GM19467 (cell line): ENCODE measurements around the gene AP4M1.
"Not testable (repeated sequence)": the region's sequence is repeated elsewhere in the genome, so short reads cannot be mapped to it uniquely, and the experiment has no call there.

ENCODE experiments used
- ATAC-seq: cut with Tn5 transposase; IDR thresholded peaks from one replicate; pipeline ENCODE4 v1.9.1; 2021; ENCODE audit warnings: mild to moderate bottlenecking, moderate library complexity; ENCODE audit not compliant: unreplicated experiment

The AP4M1 gene

DNA sequence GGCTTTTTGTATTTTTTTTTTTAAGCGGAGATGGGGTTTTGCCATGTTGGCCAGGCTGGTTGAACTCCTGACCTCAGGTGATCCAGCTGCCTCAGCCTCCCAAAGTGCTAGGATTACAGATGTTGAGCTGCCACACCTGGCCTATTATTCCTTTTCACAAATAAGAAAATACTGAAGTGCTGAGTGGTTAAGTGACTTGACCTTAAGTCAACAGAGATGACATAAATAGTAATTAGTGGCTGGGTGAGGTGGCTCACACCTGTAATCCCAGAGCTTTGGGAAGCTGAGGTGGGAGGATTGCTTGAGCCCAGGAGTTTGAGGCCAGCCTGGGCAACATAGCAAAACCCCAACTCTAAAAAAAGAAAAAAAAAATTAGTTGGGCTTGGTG is 28.8 kb downstream of the AP4M1 start:
- not testable (repeated sequence) for ATAC-seq

GRCh38 chr7:100130608-100131453 is 29.4 kb downstream of the AP4M1 start:
- no peak for ATAC-seq

GRCh38 chr7:100132126-100132525 is 30.7 kb downstream of the AP4M1 start:
- no peak for ATAC-seq

DNA sequence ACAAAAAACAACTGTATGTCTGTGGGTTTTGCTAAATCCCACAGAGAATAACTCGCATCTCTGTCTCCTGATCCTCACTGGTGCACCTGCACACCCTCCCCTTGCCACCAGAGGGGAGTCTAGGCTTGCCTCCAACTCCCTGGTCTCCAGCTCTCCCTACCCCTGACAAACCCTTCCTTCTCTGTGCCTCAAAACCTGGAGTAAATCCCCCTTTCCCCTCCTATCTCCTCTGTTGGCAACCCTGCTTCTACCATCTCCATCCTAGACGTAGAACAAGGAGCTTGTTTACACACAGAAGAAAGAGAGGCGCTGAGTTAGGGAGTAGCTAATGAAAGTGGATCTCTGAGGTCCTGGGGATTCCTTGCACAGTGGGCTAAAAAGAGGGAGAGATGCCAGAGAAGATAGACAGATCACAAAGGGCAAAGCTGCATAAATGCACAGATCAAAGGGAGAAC is 31.3 kb downstream of the AP4M1 start:
- peak; percentile 50 for ATAC-seq

DNA sequence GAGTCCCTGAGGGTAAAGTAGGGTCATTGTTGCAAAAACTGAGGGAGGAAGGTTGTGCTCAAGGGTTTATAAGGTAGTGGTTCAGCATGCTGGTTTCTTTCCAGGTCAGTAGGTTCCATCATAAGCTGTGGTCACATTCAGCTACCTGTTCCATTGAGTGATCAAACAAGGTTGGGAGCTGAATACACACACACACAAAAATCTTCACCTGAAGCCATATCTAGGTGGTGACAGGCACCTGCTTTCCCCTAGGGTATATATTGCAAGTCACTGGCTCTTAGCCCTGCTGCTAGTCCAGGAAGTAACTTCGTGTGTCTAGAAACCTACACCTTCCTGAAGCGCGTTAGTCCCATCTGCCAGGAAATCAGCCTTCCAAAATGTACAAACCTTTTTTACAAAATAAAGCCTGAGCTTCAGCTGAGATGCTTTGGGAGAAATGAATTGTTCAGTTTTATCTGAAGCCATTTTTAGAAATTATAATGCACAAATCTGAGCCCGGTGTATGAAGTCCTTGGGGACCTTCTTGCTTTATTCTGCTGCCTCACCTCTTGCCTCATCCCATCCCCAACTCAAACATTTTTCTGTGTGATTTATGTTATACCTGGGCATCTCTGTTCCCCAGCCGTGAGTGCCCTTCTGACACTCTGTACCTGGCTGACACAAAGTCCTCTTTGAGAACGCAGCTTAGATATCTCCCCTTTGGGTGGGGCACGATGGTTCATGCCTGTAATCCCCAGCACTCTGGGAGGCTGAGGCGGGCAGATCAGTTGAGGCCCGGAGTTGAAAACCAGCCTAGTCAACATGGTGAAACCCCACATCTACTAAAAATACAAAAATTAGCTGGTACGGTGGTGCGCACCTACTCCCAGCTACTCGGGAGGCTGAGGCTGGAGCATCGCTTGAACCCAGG is 36.7 kb downstream of the AP4M1 start:
- no peak for ATAC-seq

DNA sequence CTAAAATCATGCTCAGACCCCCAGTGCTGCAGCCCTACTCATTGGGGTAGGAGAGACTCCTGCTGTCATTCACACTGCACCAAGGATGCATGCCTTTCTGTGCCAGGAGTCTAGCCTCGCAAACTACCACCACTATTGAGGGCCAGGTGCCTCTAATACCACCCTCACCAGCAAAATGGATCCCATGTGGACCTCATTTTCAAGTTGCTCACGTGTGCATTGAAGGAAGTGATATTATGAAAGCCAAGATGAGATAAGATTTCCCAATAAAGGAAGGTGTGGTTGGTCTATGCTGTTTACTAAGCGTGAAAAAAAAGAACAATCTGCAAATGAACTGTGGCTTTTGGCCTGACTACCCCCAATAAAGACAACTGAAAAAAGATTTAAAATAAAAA is 40.1 kb downstream of the AP4M1 start:
- ATAC-seq = no peak

DNA sequence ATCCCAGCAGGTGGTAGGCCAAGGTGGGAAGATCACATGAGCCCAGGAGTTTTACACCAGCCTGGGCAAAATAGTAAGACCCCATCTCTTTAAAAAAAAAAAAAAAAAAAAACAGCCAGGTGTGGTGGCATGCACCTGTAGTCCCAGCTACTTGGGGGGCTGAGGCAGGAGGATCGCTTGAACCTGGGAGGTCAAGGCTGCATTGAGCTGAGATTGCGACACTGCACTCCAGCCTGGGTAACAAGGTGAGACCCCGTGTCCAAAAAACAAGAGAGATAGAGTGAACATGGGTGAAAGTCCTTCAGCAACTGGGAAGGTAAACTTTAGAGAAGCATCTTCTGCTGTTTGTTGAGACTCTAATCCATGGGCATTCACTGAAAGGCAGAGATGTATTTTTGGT is 41.0 kb downstream of the AP4M1 start:
- ATAC-seq = no peak

DNA sequence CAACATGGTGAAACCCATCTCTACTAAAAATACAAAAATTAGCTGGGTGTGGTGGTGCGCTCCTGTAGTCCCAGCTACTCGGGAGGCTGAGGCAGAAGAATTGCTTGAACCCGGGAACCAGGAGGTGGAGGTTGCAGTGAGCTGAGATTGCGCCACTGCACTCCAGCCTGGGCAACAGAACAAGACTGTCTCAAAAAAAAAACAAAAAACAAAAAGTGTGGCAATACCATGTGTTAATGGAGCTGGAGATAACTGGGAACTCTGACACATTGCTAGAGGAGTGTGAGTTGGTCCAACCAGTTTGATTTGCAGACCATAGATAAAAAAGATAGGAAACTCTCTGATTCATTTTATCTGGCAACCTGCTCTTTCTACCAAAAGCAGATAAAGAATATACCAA is 44.9 kb downstream of the AP4M1 start:
- not testable (repeated sequence) for ATAC-seq

DNA sequence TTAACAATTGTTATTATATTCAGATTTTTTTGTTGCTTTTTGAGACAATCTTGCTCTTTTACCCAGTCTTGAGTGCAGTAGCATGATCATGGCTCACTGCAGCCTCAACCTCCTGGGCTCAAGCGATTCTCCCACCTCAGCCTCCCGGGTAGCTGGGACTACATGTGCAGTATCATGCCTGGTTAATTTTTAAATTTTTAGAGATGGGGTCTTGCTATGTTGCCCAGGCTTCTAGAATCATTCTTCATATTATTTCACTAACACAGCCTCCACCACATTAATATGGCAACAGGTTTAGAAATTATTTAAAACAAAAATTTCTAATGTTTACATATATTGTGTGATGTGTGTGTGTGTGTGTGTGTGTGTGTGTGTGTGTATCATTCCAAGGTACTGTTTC is 45.8 kb downstream of the AP4M1 start:
- ATAC-seq = no peak

GRCh38 chr7:100148225-100148558 is 46.7 kb downstream of the AP4M1 start:
- ATAC-seq = no peak

DNA sequence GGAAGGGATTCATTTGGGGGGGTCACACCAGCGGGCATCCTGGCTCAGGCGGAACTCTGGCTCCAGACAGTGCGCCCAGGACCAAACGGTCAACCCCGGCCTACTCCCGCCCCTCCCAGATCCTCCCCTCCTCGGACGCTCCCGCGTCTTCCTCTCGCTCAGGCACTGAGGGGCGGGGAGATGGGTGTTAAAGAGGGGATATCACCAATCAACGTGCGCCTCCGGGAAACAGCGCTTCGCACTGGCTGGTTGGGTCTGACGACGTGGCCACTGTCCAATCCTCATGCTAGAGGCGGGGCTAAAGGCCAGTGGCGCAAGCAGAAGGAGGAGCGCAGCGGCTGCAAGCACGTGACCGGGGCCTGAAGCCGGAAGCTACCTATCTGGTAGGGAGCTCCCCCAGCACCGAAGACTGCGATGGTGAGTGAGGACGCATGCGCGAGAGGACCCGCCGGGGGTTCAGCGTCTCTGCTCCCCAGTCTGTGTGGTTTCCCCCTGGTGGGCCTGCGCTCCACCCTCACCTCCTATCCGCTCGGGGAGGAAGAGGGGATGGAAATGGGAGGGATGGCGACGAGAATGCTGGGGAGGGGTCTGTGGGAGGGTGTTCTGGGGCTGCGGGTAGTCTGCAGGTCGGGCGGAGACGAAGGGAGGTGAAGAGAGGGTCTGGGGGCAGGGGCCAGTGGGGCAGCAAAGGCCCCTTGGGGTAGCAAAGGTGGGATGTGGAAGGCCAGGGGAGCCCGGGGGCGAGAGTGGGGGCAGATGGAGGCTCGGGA is 47.3 kb downstream of the AP4M1 start, which contains the start of gene LAMTOR4:
Gene LAMTOR4 (plus strand): TSS at position 360 of the 770 bp plus-strand sequence. CDS start 55 bp downstream, at position 415.
- ATAC-seq = peak; percentile 97

- no peak for ATAC-seq
Measured at GRCh38 chr7:100152404-100152803, 51.0 kb downstream of the AP4M1 start.

DNA sequence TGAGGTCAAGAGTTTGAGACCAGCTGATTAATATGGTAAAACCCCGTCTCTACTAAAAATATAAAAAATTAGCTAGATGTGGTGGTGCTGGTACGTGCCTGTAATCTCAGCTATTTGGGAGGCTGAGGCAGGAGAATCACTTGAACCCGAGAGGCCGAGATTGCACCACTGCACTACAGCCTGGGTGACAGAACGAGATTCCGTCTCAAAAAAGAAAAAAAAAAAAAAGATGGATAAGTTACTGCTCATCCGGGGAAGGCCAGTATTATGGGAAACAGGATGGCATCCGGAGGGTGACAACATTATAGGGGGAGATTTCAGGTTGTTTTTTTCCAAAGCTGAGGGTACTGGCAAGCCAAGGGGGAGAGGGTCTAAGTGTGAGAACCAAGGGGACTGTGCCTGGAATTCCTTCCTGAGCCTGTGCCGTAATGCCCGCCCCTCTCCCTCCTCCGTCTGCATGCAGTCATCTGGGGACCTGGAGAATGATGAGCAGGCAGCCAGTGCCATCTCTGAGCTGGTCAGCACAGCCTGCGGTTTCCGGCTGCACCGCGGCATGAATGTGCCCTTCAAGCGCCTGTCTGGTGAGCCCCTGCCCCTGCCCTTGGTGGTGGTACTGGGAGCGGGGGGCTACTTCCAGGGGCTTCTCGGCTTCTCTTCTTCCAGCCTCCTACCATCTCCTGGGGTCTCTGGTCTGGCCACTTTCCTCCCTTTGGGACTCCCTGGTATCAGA is 51.7 kb downstream of the AP4M1 start:
- no peak for ATAC-seq

DNA sequence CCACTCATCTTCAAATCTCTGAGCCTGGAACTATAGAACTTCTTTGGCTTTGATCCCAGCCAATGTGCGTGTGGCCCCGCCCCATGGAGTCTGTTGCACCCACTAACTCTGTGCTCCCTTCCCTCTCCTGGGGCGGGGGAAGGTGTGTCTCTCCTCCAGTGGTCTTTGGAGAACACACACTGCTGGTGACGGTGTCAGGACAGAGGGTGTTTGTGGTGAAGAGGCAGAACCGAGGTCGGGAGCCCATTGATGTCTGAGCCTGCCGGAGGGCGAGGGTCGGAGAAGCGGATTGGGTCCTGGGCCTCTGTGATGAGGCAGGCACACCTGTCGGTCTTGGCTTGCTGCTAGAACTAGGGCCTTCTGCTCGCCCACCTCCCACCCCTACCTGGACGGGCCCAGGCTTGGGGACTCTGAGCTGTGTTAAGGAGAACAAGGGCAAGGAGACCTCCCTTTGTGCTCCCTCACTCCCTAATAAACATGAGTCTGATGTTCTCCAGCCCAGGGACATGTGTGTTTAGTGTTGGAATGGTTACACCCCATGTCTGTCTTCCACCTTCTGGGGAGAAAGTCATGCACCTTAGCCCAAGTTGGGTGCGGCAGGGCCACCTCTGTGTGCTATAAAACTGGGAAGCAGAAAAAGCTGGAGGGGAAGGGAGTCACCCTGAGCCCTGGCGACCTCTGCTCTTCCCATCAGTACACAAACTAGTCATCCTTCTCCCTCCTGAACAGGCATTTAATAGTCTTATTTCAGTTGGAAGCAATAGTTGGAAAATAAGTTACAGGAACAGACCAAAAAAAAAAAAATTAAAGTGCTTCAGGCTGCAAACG is 52.5 kb downstream of the AP4M1 start:
- ATAC-seq = no peak

DNA sequence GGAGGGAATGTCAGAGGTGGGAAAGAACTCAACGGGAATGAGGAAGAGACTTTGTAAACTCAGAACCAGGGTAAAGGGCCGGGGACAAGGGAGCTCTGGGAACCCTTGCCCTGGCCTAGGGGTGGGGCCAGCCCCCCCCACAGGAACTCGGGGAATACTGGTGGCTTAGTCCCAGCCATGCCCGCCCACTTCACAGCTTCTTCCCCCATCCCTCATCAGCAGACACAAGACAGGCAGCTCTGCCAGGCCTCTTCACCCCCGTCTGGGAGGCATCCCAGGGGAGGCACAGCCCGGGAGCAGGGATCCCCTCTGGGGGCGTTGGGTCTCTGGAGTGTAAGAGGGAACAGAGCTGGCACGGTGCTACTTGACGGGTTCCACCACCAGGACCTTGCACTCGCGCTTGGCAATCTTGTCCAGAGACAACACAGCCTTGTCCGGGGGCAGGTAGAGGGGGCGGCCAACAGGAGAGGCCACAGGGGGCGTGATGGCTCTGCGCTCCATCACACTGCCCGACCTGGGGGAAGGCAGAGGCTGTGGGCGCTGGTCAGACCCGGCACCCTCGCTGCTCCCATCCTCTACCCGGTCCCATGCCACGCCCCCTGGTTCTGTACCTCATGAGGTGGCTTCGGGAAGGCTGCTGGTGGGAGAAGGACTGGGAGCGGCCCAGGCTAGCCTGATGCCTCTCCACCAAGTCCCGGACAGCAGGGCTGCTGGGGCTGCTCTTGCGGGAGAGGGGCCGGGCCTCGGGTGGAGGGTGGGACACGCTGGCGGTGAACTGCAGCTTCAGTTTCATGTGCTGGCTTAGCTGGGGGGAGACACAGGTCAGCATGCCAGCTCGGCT is 53.4 kb downstream of the AP4M1 start:
- ATAC-seq = no peak

DNA sequence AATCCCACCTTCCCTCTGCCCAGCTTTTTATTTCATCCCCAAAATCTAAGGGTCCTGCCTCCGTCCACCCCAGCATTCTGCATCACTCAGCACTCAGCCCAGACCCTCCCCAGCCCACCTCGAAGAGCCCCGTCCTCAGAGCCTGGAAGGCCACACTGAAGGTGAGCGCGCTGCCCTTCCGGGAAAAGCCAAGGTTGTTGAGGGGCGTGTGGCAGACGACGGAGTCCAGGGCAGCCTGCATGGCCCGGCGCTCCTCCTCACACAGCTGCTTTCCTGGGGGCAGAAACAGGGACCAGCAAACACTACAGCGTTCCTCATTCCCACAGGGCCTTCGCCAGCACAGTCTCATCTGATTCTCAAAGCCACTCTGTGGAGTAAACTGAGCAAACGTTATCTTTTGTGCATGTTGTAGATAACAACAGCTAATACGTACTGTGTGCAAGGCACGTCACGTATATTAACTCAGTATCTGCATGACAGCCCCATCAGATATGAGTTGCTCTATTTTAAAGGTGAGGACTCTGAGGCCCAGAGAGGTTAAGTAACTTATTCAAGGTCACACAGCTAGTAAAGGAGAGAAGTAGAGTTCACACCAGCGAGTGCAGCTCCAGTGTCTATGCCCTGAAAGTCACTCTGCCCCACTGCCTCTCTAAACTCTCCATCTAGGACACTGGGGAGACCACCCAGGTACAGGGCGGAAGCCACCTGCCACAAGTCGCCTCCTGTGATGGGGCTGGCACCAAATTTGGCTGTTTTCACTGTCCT is 54.3 kb downstream of the AP4M1 start:
- no peak for ATAC-seq

DNA sequence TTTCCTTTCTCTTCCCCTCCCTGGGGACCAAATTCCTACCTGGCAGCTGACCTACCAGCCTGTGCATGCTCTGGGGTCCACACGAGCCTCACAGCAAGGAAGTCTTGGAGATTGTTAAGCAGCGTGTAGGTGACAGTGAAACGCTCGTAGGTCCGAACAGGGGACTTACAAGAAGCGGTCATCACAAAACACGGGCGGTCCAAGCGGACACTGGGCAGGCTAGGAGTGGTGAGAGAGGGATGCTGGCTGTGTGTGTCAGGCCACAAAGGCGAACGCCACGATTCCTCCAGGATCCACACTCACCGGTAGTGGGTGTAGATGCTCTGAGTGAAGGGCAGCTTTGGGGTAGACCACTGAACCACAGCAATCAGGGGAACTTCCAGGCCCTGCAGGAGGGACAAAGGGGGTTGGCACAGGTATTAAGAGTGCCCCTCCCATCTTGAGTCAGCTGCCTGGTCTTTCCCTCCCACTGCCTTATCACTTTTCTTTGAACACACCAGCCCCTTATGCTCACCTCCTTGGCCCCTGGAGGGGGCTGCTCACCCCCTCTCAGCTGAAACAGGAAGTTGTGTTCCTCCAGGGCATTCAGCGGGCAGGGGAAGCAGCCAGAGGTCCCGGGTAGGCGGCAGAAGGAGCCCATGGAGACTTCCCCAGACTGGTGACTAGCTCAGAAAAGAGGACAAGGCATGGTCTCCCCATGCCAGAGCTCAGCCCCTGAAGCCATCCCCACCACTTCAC is 55.1 kb downstream of the AP4M1 start:
- ATAC-seq = no peak

- no peak for ATAC-seq
Measured at GRCh38 chr7:100157069-100157333, 55.6 kb downstream of the AP4M1 start.
